GM23248 (cell line): ENCODE measurements around the gene KCTD16. TPM values are rescaled to one million over a fixed set of nuclear protein-coding genes. Genes with fewer than 3 reads are reported as not detected.
A peak's percentile ranks its signal among the peaks of the same experiment; 100 is the strongest.

Experiments
- DNase-seq: peaks from one replicate; pipeline ENCODE4 v3.0.0-alpha.2; 2015
- H2AFZ ChIP-seq: fragments of 200-600 bp; sonication (generic); 2 replicates; pipeline ENCODE4 v1.6.1; 2016; ENCODE audit warnings: antibody characterized with exemption
- H3F3A ChIP-seq: fragments of 200-600 bp; sonication (generic); 2 replicates; pipeline ENCODE4 v1.6.1; 2016; ENCODE audit warnings: mild to moderate bottlenecking, antibody characterized with exemption, mixed run types; ENCODE audit not compliant: insufficient read depth
- H3K27ac ChIP-seq: fragments of 200-600 bp; sonication (generic); 2 replicates; pipeline ENCODE4 v1.5.1; 2016; ENCODE audit warnings: mild to moderate bottlenecking
- H3K27me3 ChIP-seq: fragments of 200-600 bp; sonication (generic); replicated peaks from 2 replicates; pipeline ENCODE4 v1.6.1; 2016; ENCODE audit warnings: mild to moderate bottlenecking; ENCODE audit not compliant: insufficient read depth
- H3K36me3 ChIP-seq: fragments of 200-600 bp; sonication (generic); 2 replicates; pipeline ENCODE4 v1.6.1; 2016; ENCODE audit warnings: low read depth, mild to moderate bottlenecking
- H3K4me1 ChIP-seq: fragments of 200-600 bp; sonication (generic); 2 replicates; pipeline ENCODE4 v1.6.1; 2016; ENCODE audit warnings: mild to moderate bottlenecking; ENCODE audit not compliant: insufficient read depth
- H3K4me2 ChIP-seq: fragments of 200-600 bp; sonication (generic); one replicate; pipeline ENCODE4 v1.6.1; 2016; ENCODE audit warnings: mild to moderate bottlenecking; ENCODE audit not compliant: unreplicated experiment
- H3K4me3 ChIP-seq: fragments of 200-600 bp; sonication (generic); 2 replicates; pipeline ENCODE4 v1.5.1; 2016; ENCODE audit warnings: mild to moderate bottlenecking
- H3K79me2 ChIP-seq: fragments of 200-600 bp; sonication (generic); 2 replicates; pipeline ENCODE4 v1.6.1; 2016; ENCODE audit warnings: mild to moderate bottlenecking; ENCODE audit not compliant: insufficient read depth
- H3K9ac ChIP-seq: fragments of 200-600 bp; sonication (generic); 2 replicates; pipeline ENCODE4 v1.6.1; 2016; ENCODE audit warnings: mild to moderate bottlenecking
- H3K9me2 ChIP-seq: fragments of 200-600 bp; sonication (generic); 2 replicates; pipeline ENCODE4 v1.6.1; 2016; ENCODE audit warnings: mixed run types, mild to moderate bottlenecking, moderate library complexity; ENCODE audit not compliant: insufficient read depth
- H3K9me3 ChIP-seq: fragments of 200-600 bp; sonication (generic); one replicate; pipeline ENCODE4 v1.6.1; 2017; ENCODE audit warnings: low read depth
- H4K20me1 ChIP-seq: fragments of 200-600 bp; sonication (generic); 2 replicates; pipeline ENCODE4 v1.6.0; 2016; ENCODE audit not compliant: insufficient read depth
- EZH2 ChIP-seq: fragments of 200-600 bp; sonication (generic); IDR thresholded peaks from 2 replicates; pipeline ENCODE4 v1.6.1; 2018; ENCODE audit warnings: antibody characterized with exemption, mild to moderate bottlenecking; ENCODE audit not compliant: insufficient read depth, poor library complexity, severe bottlenecking
- EZH2phosphoT487 ChIP-seq: fragments of 200-600 bp; sonication (generic); IDR thresholded peaks from 2 replicates; pipeline ENCODE4 v1.6.1; 2018; ENCODE audit warnings: antibody characterized with exemption, moderate library complexity, mild to moderate bottlenecking, low read depth; ENCODE audit not compliant: insufficient read depth
- WGBS, 2 experiments: methylation state at CpG; one replicate each; pipeline ENCODE4 v1.1.6; 2015 to 2017; ENCODE audit warnings: low lambda C conversion rate in 2 of 2, low coverage in 1 of 2; ENCODE audit errors: missing lambda C conversion rate in 2 of 2; 5-methylcytosine and 5-hydroxymethylcytosine counted together
- in situ Hi-C: fragments of 300-500 bp; cut with MboI; formaldehyde crosslinking; loops from 2 replicates; pipeline ENCODE4 v1.15.0; 2020
- polyA plus RNA-seq: library from polyadenylated mRNA; unstranded; fragments of >200 nt; fragmentation: Nextera tagmentation; extraction: Ambion mirVana; gene quantifications from 2 replicates; pipeline ENCODE4 v1.2.1, GENCODE V29; 2016
- total RNA-seq: library from RNA; depleted of rRNA; stranded (reverse); fragments of >200 nt; shearing (Covaris generic); gene quantifications from 2 replicates; pipeline ENCODE4 v1.2.3, GENCODE V29; 2014

Gene KCTD16
- total and polyA plus RNA-seq, 2 experiments from 2014 or later: 0.25 to 0.65 TPM

DNA sequence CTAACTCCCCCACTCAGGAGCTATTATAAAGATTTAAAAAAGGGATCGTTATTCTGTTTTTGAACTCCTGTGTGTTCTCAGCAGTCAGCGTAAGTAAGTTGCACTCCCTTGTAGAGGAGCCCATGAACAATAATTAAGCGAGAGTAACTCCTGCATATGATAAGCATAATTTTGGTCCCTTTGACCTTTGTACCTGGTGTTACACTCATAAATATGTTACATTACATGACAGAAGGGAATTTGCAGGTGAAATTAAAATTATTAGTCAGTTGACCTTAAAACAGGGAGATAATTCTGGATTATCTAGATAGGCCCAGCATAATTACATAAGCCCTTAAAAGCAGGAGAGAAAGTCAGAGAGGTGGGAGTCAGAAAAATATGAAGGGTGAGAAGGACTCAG lies 197.3 kb downstream of the KCTD16 start:
- no peaks in the 10 kb centered on the region for H4K20me1 ChIP-seq
- DNase-seq: no peak
- H3K4me1 ChIP-seq: no peaks in the 10 kb centered on the region
- H3K27ac ChIP-seq: no peak overlapping the region
- no peaks in the 10 kb centered on the region for H3K9me2 ChIP-seq
- H3K4me3 ChIP-seq: no peak overlapping the region
- TF ChIP-seq EZH2 (no peak), EZH2phosphoT487 (no peak)
- H3K4me2 ChIP-seq: no peak overlapping the region
- H3K27me3 ChIP-seq: no peaks in the 10 kb centered on the region
- in situ Hi-C loops: no loop called here
- no peak overlapping the region for H2AFZ ChIP-seq
- H3F3A ChIP-seq: no peaks in the 10 kb centered on the region
- 70 to 76% methylated on average over 3 of the region's 3 CpGs for WGBS, 2 experiments
- H3K79me2 ChIP-seq: no peaks in the 10 kb centered on the region
- no peaks in the 10 kb centered on the region for H3K36me3 ChIP-seq
- no peak overlapping the region for H3K9ac ChIP-seq
- H3K9me3 ChIP-seq: no peaks in the 10 kb centered on the region

GRCh38 chr5:144368556-144368955 lies 197.9 kb downstream of the KCTD16 start:
- Histone ChIP-seq H3K36me3 (no peaks in the 10 kb centered on the region), H3K9me2 (no peaks in the 10 kb centered on the region), H4K20me1 (no peaks in the 10 kb centered on the region), H3K4me1 (no peaks in the 10 kb centered on the region), H2AFZ (no peak overlapping the region), H3K27ac (no peak overlapping the region), H3K27me3 (no peaks in the 10 kb centered on the region), H3K4me2 (no peak overlapping the region), H3F3A (no peaks in the 10 kb centered on the region), H3K9me3 (no peaks in the 10 kb centered on the region), H3K4me3 (no peak overlapping the region), H3K79me2 (no peaks in the 10 kb centered on the region), H3K9ac (no peak overlapping the region)
- no peak for TF ChIP-seq EZH2
- TF ChIP-seq EZH2phosphoT487: no peak
- in situ Hi-C loops: no loop called here
- WGBS, 2 experiments: 44 to 54% methylated on average over 4 of the region's 4 CpGs
- peak; percentile 39 for DNase-seq

DNA sequence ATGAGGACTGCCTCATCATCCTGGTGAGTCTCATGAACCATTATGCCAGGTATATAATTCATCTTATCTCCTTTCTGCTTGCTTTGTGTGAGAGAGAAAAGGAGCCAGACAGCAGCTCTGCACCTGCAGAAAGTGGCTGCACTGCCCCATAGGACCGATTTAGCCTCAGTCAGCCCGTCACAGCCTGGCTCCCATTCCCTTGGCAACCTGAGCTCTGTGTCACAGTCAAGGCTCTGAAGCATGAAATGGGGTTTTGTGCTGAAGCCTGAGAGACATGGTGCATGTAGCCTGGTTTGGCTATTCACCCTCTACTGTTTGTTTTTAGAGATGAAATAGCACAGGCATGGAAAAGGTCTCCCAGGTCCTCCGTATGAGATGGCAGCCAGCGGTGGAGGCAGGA lies 198.3 kb downstream of the KCTD16 start:
- Histone ChIP-seq H3K79me2 (no peaks in the 10 kb centered on the region), H3K9me2 (no peaks in the 10 kb centered on the region), H3K9me3 (no peaks in the 10 kb centered on the region), H3K4me3 (no peak overlapping the region), H3F3A (no peaks in the 10 kb centered on the region), H2AFZ (no peak overlapping the region), H3K4me1 (no peaks in the 10 kb centered on the region), H3K4me2 (no peak overlapping the region), H3K9ac (no peak overlapping the region), H4K20me1 (no peaks in the 10 kb centered on the region), H3K27ac (no peak overlapping the region), H3K27me3 (no peaks in the 10 kb centered on the region), H3K36me3 (no peaks in the 10 kb centered on the region)
- TF ChIP-seq EZH2 (no peak), EZH2phosphoT487 (no peak)
- in situ Hi-C loops: no loop called here
- no peak for DNase-seq
- 66 to 72% methylated on average over 4 of the region's 4 CpGs for WGBS, 2 experiments

DNA sequence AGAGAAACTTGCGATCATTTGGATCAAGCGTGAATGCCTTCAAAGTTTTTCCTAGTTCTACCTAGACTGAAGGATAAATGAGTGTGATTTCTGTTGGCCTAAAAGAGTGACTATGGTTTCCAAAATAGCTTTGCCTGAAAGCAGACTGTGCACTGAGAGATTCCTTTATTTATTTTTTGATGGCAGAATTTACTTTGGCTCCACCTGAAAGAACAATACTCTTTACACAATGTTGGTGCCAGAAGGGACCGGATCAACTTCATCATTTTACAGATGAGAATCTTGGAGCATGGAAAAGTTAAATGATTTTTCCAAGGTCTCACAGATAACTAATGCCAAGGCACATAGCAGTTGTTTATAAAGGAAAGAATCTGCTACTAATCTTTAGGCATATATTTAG lies 199.6 kb downstream of the KCTD16 start:
- Histone ChIP-seq H3K4me1 (no peaks in the 10 kb centered on the region), H4K20me1 (no peaks in the 10 kb centered on the region), H3K79me2 (no peaks in the 10 kb centered on the region), H3K4me2 (no peak overlapping the region), H3K9ac (no peak overlapping the region), H3K27me3 (no peaks in the 10 kb centered on the region), H3K9me3 (no peaks in the 10 kb centered on the region), H3K27ac (no peak overlapping the region), H3K9me2 (no peaks in the 10 kb centered on the region), H3F3A (no peaks in the 10 kb centered on the region), H3K36me3 (no peaks in the 10 kb centered on the region), H2AFZ (no peak overlapping the region), H3K4me3 (no peak overlapping the region)
- no peak for DNase-seq
- 67 to 69% methylated on average over 3 of the region's 3 CpGs for WGBS, 2 experiments
- TF ChIP-seq EZH2phosphoT487: no peak
- no peak for TF ChIP-seq EZH2
- in situ Hi-C loops: no loop called here

- WGBS, 2 experiments: 36 to 50% methylated on average over 1 of the region's 1 CpG
- no peak overlapping the region for H2AFZ ChIP-seq
- no peak overlapping the region for H3K4me3 ChIP-seq
- H3K36me3 ChIP-seq: no peaks in the 10 kb centered on the region
- H3K4me1 ChIP-seq: no peaks in the 10 kb centered on the region
- no peaks in the 10 kb centered on the region for H3K9me2 ChIP-seq
- H3K27me3 ChIP-seq: no peaks in the 10 kb centered on the region
- H3K9ac ChIP-seq: no peak overlapping the region
- no peaks in the 10 kb centered on the region for H3K9me3 ChIP-seq
- no peak overlapping the region for H3K27ac ChIP-seq
- no peaks in the 10 kb centered on the region for H3F3A ChIP-seq
- no peak for DNase-seq
- TF ChIP-seq EZH2phosphoT487 (no peak), EZH2 (no peak)
- in situ Hi-C loops: no loop called here
- H4K20me1 ChIP-seq: no peaks in the 10 kb centered on the region
- no peaks in the 10 kb centered on the region for H3K79me2 ChIP-seq
- no peak overlapping the region for H3K4me2 ChIP-seq
Measured at GRCh38 chr5:144374637-144375036, 204.0 kb downstream of the KCTD16 start.
